AG20443 (cell line): ENCODE measurements around the gene PCDHGC5.

Experiments used
- DNase-seq: peaks from one replicate; pipeline ENCODE4 v3.0.0; 2012; ENCODE audit warnings: low spot score, mixed read lengths

The PCDHGC5 gene

GRCh38 chr5:141512911-141513626, 24.2 kb downstream of the PCDHGC5 start:
- DNase-seq = no peak

- DNase-seq = peak; percentile 58
Measured at GRCh38 chr5:141513627-141514329, 24.9 kb downstream of the PCDHGC5 start.

DNA sequence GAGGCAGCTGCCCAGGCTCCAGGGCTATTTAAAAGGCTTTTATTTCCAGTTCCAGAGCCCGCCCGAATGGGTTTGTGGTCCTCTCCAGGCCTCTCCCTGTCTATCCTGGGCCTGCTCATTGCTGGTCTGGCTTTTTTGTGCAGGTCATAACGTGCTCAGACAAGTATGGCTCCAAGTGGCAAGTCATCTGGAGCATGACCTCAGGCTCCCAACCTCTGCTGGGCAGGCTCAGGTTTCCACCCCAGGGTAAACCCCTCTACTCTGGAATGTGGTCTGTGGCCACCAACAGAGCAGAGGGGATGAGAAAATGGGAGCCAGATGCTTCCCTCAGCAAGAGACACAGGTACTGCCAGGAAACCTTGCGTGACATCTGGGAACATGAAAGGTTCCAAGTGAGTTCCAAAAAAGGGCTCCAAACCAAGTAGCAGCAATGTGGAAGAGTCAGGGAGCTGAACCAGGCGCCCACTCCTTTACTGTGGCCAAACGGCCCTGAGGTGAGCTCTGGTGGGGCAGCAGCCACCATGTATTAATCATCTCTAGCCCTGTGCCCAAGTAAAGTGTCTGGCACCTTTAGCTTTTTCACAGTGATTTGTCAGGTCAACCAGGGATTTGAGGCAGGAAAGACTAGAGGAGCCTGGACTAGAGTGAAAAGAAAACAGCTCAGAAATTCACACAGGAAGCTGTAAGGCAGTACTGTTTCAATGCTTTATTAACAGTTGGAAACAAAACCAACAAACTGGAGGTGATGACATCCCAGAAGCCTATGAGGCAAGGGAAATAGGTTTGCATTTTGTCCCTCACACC, 25.7 kb downstream of the PCDHGC5 start:
- peak; percentile 54 for DNase-seq

GRCh38 chr5:141515141-141515540, 26.3 kb downstream of the PCDHGC5 start:
- DNase-seq = no peak

- no peak for DNase-seq
Measured at GRCh38 chr5:141515946-141516671, 27.2 kb downstream of the PCDHGC5 start.

GRCh38 chr5:141516672-141517025, 27.8 kb downstream of the PCDHGC5 start:
- peak; percentile 71 for DNase-seq

GRCh38 chr5:141517312-141517711, 28.4 kb downstream of the PCDHGC5 start:
- DNase-seq = no peak

GRCh38 chr5:141517880-141518617, 29.2 kb downstream of the PCDHGC5 start:
- DNase-seq = no peak

DNA sequence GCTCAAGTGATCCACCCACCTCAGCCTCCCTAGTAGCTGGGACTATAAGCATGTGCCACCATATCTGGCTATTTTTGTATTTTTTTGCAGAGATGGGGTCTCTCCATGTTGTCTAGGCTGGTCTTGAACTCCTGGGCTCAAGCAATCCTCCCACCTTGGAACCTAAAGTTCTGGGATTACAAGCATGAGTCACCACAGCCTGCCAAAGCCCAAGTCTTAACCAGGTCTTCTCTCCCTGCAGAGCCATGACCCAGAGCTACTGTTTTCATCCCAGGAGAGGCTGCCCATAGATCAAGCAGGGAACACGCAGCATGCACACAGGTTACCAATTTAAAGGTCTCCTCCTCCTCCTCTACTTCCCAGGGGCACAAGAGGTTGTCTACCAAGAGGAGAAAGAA, 29.7 kb downstream of the PCDHGC5 start:
- no peak for DNase-seq

DNA sequence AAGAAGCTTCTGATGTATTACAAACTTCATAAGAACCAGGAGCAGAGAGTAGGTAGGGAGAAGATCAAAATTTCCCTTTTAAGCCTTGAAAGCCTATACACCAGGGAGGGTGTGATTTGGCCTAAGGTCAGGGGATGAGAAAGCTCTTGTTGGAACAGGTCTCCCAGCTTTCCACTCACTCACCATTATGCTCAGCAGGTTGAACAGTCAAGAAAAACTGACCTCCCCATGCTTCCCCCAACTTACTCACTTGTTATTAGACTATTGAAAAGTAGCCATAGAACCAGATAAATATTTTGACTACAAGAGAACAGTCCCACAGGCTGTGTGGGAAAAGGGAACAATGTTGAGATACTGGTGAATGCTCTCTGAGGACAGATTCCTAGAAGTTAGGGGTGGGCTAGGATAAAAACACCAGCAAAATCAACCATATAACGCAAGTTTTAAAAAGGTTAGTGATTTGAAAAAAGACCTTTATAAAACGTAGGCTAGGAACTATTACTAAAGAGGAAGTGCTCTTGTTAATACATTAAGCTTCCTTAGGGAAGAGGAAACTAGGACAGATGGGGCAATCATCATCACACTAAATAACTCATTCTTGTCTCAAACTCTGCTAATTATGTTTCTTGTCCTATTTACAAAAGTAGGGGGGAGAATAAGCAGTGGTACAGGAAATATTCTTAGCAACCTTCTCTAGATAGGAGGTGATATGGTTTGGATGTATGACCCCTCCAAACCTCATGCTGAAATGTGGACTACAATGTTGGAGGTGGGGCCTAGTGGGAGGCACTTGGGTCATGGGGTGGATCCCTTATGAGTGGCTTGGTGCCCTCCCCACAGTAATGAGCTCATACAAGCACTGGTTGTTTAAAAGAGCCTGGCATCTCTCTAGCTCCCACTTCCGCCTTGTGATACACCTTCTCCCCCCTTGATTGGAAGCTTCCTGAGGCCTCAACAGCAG, 31.0 kb downstream of the PCDHGC5 start:
- no peak for DNase-seq

GRCh38 chr5:141521244-141521781, 32.4 kb downstream of the PCDHGC5 start:
- DNase-seq = peak; percentile 83

- DNase-seq = no peak
Measured at GRCh38 chr5:141522301-141522700, 33.4 kb downstream of the PCDHGC5 start.

- no peak for DNase-seq
Measured at GRCh38 chr5:141523991-141524390, 35.1 kb downstream of the PCDHGC5 start.

DNA sequence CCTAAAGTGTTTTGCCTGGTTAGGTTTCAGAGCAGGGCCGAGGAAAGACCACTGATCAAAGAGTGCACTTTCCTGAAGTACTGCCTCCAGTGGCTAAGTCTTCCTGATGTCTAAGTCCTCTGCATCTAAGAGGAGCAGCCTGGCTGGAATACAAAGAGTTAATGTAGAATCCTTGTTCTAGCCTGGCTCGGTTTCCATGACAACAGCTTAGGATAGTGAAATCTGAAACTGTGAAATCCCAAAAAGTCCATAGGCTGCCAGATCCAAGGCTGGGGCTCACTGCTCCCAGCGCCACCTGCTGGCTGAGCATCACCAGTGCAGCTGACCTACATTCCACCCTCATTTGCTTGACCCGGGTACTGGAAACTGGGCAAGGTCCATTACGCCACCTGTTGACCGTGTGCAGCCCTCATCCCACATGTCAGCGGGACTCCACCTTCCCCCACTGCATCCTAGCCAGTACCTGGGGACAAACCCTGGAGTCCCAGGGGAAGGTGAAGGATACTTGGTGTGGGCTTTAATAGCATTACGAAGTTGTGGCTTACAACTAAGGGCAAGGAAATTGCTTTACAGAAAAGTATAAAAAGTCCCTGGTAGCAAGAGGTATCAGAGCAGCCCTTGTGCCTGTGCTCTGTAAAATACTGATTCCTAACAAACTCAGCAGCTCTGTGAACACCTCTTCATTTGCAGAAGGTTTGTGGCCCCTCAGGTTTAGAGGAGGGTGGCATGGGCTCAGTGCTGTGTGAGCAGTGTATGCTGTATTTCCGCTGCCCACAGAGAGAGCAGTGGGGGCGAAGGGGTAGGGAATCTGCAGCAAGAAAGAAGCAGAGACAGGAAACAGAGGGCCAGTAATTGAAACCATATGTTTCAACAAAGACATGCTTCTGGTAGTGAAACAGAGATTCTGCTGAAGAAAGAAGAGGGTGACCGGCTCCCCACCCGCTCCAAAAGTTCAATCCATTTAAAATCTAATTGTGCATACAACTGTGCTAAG, 36.0 kb downstream of the PCDHGC5 start:
- peak; percentile 86 for DNase-seq

GRCh38 chr5:141525653-141526052, 36.8 kb downstream of the PCDHGC5 start:
- no peak for DNase-seq

GRCh38 chr5:141527426-141527825, 38.5 kb downstream of the PCDHGC5 start:
- no peak for DNase-seq

GRCh38 chr5:141528291-141528984, 39.6 kb downstream of the PCDHGC5 start:
- DNase-seq = peak; percentile 53

- peak; percentile 75 for DNase-seq
Measured at GRCh38 chr5:141529002-141529401, 40.1 kb downstream of the PCDHGC5 start.
